ENCODE data around the gene HEATR3.

DNA sequence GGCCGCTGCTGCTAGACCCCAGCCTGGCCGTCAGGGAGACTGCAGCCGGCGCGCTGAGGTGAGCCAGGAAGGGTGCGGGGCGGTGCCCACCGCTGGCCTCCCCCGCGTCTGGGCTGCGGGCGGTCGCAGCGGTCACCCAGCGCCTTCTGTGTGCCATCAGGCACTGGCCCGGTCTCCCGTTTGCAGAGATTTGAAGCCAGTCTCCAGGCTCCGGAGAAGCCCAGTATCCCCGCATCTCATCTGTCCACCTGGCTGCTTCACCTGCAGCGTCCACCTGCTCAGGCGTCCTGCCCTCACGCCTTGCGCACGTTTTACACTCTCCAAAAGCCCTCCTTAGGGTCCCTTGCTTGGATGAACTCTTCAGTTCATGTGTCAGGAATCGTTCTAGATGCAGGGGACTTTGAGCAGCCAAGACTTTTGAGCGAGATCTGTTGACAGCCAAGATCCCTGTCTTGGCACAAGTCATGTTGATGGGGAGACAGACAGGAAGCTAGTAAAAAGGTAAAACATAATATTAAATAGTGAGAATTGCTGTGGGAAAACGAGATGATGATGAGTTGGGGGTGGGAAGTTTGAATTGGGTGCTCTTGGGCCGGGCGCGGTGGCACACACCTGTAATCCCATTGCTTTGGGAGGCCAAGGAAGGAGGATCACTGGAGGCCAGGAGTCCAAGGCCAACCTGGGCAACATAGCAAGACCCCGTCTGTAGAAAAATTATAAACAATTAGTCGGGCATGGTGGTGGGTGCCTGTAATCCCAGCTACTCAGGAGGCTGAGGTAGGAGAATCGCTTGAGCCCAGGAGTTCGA is 916 bp downstream of the HEATR3 start:
- TF ChIP-seq, protein P1, sequence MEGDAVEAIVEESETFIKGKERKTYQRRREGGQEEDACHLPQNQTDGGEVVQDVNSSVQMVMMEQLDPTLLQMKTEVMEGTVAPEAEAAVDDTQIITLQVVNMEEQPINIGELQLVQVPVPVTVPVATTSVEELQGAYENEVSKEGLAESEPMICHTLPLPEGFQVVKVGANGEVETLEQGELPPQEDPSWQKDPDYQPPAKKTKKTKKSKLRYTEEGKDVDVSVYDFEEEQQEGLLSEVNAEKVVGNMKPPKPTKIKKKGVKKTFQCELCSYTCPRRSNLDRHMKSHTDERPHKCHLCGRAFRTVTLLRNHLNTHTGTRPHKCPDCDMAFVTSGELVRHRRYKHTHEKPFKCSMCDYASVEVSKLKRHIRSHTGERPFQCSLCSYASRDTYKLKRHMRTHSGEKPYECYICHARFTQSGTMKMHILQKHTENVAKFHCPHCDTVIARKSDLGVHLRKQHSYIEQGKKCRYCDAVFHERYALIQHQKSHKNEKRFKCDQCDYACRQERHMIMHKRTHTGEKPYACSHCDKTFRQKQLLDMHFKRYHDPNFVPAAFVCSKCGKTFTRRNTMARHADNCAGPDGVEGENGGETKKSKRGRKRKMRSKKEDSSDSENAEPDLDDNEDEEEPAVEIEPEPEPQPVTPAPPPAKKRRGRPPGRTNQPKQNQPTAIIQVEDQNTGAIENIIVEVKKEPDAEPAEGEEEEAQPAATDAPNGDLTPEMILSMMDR (conservative IDR thresholded peaks at IDR 0.05; ENCODE audit: low read depth, low read length) = no peak
- TF ChIP-seq EZH2 (IDR thresholded peaks at IDR 0.05; ENCODE audit: borderline replicate concordance, low read depth, low read length, poor library complexity, severe bottlenecking) = no peak
